Lung microvascular endothelial cell (primary cell): ENCODE results near the gene ZNF211. TPM values are rescaled to one million over a fixed set of nuclear protein-coding genes. Genes with fewer than 3 reads are reported as not detected.

Experiments used
- DNase-seq, 2 donors: peaks; one replicate each; pipeline versions ENCODE4 v3.0.0 to v3.0.0-alpha.2; 2010; ENCODE audit warnings: low read depth in 2 of 2
- total RNA-seq: library from RNA; depleted of rRNA; stranded (reverse); fragments of >200 nt; gene quantifications from 2 replicates; pipeline ENCODE4 v1.2.1, GENCODE V29; 2014

Gene ZNF211
- total RNA-seq, 1 donor from 2014 or later: 9.9 TPM

- no peak for DNase-seq
Observed at GRCh38 chr19:57655443-57655842, 22.5 kb downstream of the ZNF211 start.

- no peak for DNase-seq
Observed at GRCh38 chr19:57656346-57656745, 23.4 kb downstream of the ZNF211 start.

- peak; percentile 26 to 32 for DNase-seq
Observed at GRCh38 chr19:57664269-57665127, 31.5 kb downstream of the ZNF211 start.

- no peak for DNase-seq
Observed at GRCh38 chr19:57665261-57665806, 32.4 kb downstream of the ZNF211 start.

DNA sequence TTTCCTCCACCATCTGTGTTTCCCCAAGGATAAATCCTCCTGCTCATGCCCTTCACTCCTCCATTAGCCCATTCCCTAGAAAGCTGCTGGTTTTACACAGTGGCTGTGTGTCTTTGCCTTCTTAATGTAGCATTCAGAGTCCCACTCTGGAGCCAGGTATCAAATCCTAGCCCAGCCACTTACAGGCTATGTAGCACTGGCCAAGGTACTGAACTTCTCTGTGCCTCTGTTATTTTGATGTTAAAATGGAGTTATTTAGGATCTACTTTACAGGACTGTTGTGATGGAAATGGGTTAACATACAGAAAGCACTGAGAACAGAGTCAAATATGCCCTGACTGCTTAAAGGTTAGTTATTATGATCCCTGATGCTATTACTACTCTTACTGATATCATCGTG lies 34.3 kb downstream of the ZNF211 start:
- DNase-seq: no peak

GRCh38 chr19:57668635-57669034 lies 35.7 kb downstream of the ZNF211 start, which contains the start of gene ZSCAN4:
TSS of gene ZSCAN4 (plus strand) at chr19:57668935. CDS start at chr19:57676146, 7,211 bp downstream.
- DNase-seq: no peak

DNA sequence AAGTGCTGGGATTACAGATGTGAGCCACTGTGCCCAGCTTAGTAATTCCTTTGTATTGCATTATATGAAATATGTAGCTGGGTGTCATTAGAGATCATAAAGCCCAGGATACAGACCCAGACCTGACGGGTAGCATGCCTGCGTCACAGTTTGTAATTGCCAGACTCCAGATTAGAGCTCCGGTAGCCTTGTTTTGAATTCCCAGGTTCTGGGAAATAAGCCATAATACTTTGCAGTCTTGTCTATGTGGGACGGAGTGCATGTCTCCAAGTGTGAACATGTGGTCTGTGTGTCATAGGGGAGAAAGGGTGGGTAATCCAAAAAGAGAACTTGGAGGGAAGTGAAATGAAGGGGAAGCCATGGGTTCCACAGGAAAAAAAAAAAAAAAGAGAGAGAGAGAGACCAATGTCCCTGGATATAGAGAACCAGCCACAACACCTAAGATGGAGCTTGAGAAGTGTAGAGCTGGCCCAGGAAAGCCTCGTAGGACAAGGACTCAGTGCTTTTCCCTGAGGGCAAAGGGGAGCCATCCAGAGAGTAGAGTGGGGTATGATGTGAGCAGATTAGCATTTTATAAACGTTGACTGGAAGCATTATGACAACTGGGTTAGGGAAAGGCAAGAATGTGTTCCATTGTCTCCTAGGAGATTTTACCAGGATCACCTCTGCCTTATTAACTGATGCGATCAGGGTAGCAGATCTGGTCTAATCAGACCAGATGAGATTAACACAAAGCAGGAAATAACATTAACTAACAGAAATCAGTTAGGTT lies 38.3 kb downstream of the ZNF211 start:
- no peak for DNase-seq

GRCh38 chr19:57672466-57672865 lies 39.5 kb downstream of the ZNF211 start:
- DNase-seq: no peak

DNA sequence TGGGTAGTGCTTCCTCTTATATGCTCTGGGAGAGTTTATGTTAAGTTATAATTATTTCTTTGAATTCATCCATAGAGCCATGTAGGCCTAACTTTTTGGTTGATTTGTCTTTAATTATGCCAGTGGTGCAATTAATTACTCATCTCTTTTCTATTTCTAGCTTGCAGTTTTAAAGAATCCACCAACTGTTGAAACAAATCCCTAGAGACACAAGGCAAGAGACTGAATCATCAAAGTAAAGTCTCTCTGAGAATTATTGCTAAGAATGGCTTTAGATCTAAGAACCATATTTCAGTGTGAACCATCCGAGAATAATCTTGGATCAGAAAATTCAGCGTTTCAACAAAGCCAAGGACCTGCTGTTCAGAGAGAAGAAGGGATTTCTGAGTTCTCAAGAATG lies 42.9 kb downstream of the ZNF211 start:
- DNase-seq: no peak

GRCh38 chr19:57682226-57682766 lies 49.3 kb downstream of the ZNF211 start:
- no peak for DNase-seq

- DNase-seq: no peak
Observed at GRCh38 chr19:57686727-57687126, 53.8 kb downstream of the ZNF211 start.

DNA sequence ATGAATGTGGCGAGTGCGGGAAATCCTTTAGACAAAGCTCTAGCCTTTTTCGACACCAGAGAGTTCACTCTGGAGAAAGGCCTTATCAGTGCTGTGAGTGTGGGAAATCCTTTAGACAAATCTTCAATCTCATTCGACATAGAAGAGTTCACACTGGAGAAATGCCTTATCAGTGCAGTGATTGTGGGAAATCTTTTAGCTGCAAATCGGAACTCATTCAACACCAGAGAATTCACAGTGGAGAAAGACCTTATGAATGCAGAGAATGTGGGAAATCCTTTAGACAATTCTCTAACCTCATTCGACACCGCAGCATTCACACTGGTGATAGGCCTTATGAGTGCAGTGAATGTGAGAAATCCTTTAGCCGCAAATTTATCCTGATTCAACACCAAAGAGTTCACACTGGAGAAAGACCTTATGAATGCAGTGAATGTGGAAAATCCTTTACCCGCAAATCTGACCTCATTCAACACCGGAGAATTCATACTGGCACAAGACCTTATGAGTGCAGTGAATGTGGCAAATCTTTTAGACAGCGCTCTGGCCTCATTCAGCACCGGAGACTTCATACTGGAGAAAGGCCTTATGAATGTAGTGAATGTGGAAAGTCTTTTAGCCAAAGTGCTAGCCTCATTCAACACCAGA lies 54.5 kb downstream of the ZNF211 start:
- no peak for DNase-seq

- no peak for DNase-seq
Observed at GRCh38 chr19:57688011-57688763, 55.2 kb downstream of the ZNF211 start.

GRCh38 chr19:57689750-57690149 lies 56.8 kb downstream of the ZNF211 start:
- DNase-seq: no peak

Other genes starting within 250 kb of the ZNF211 start
- 8.1 and 11.3 TPM in 2 replicates for gene ZNF548, start 243.3 kb upstream of the ZNF211 start, total RNA-seq
- 6.8 and 10.9 TPM in 2 replicates for gene ZNF17, start 222.0 kb upstream of the ZNF211 start, total RNA-seq
- gene ZNF749, start 197.8 kb upstream of the ZNF211 start, total RNA-seq: 6.5 and 8.7 TPM in 2 replicates
- under 0.01 and 0.40 TPM in 2 replicates for gene VN1R1, start 176.0 kb upstream of the ZNF211 start, total RNA-seq
- gene ZNF772, start 155.6 kb upstream of the ZNF211 start, total RNA-seq: 10.9 and 12.9 TPM in 2 replicates
- gene ZNF419, start 145.4 kb upstream of the ZNF211 start, total RNA-seq: 7.0 and 9.7 TPM in 2 replicates
- 6.1 and 9.9 TPM in 2 replicates for gene ZNF773, start 133.2 kb upstream of the ZNF211 start, total RNA-seq
- 3.3 and 4.4 TPM in 2 replicates for gene ZNF549, start 105.8 kb upstream of the ZNF211 start, total RNA-seq
- 3.7 and 6.2 TPM in 2 replicates for gene ZNF550, start 73.3 kb upstream of the ZNF211 start, total RNA-seq
- 3.7 and 5.4 TPM in 2 replicates for gene ZNF416, start 54.3 kb upstream of the ZNF211 start, total RNA-seq
- gene ZIK1, start 49.0 kb upstream of the ZNF211 start, total RNA-seq: 3.9 and 4.6 TPM in 2 replicates
- gene ZNF530, start 33.3 kb upstream of the ZNF211 start, total RNA-seq: 2.6 and 3.3 TPM in 2 replicates
- 13.7 and 15.9 TPM in 2 replicates for gene ZNF134, start 18.9 kb upstream of the ZNF211 start, total RNA-seq
- gene ZSCAN4, start 35.8 kb downstream of the ZNF211 start, total RNA-seq: not detected in 2 replicates
- gene ZNF551, start 48.8 kb downstream of the ZNF211 start, total RNA-seq: 5.4 and 6.3 TPM in 2 replicates
- under 0.01 and 0.99 TPM in 2 replicates for gene ZNF154, start 76.0 kb downstream of the ZNF211 start, total RNA-seq
- 4.1 and 7.1 TPM in 2 replicates for gene ZNF671, start 94.5 kb downstream of the ZNF211 start, total RNA-seq
- 12.9 and 16.9 TPM in 2 replicates for gene ZNF776, start 113.6 kb downstream of the ZNF211 start, total RNA-seq
- gene ZNF586, start 136.5 kb downstream of the ZNF211 start, total RNA-seq: 8.5 and 15.7 TPM in 2 replicates
- gene ZNF552, start 181.7 kb downstream of the ZNF211 start, total RNA-seq: 4.6 and 8.5 TPM in 2 replicates
- 10.9 and 25.0 TPM in 2 replicates for gene ZNF587B, start 197.1 kb downstream of the ZNF211 start, total RNA-seq
- gene ZNF587, start 216.7 kb downstream of the ZNF211 start, total RNA-seq: 10.5 and 14.9 TPM in 2 replicates